Measurements from ENCODE around the gene USP12.

DNA sequence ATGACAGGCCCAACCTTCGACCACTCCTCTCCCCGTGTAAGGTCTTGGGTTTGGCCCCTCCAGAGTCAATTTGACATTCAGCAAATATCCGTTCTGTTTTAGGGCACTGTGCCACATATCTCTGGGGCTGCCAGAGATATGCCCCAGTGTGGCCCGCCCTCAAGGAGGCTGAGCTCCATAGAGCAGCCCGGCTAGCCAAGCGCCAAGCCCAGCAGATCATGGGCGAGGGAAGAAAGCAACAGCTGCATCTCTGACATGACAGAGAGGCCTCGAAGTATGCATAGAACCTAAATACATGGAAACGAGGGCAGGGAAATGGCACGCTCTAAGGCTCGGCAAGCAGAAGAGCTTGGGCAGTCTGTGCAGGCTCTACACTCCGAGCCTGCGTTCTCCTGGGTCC is 124.5 kb downstream of the USP12 start:
- TF ChIP-seq, protein P1, sequence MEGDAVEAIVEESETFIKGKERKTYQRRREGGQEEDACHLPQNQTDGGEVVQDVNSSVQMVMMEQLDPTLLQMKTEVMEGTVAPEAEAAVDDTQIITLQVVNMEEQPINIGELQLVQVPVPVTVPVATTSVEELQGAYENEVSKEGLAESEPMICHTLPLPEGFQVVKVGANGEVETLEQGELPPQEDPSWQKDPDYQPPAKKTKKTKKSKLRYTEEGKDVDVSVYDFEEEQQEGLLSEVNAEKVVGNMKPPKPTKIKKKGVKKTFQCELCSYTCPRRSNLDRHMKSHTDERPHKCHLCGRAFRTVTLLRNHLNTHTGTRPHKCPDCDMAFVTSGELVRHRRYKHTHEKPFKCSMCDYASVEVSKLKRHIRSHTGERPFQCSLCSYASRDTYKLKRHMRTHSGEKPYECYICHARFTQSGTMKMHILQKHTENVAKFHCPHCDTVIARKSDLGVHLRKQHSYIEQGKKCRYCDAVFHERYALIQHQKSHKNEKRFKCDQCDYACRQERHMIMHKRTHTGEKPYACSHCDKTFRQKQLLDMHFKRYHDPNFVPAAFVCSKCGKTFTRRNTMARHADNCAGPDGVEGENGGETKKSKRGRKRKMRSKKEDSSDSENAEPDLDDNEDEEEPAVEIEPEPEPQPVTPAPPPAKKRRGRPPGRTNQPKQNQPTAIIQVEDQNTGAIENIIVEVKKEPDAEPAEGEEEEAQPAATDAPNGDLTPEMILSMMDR (IDR thresholded peaks at IDR 0.05), result no peak
- TF ChIP-seq POLR2AphosphoS5 (IDR thresholded peaks at IDR 0.05) (no peak), POLR2A (IDR thresholded peaks at IDR 0.05) (no peak)

All from prostate gland (tissue), 2 donors.